HG03457 (cell line): ENCODE results near the gene AFAP1.

Source experiments
- ATAC-seq: cut with Tn5 transposase; IDR thresholded peaks from one replicate; pipeline ENCODE4 v1.9.1; 2021; ENCODE audit warnings: moderate number of reproducible peaks; ENCODE audit not compliant: unreplicated experiment

AFAP1 gene

GRCh38 chr4:7871356-7871755 lies 68.3 kb downstream of the AFAP1 start:
- ATAC-seq: no peak

GRCh38 chr4:7868892-7869471 lies 70.7 kb downstream of the AFAP1 start:
- ATAC-seq: no peak

GRCh38 chr4:7868436-7868775 lies 71.3 kb downstream of the AFAP1 start:
- no peak for ATAC-seq

- no peak for ATAC-seq
Measured at GRCh38 chr4:7867701-7868435, 71.8 kb downstream of the AFAP1 start.

- ATAC-seq: no peak
Measured at GRCh38 chr4:7867191-7867590, 72.5 kb downstream of the AFAP1 start.

GRCh38 chr4:7865533-7865932 lies 74.1 kb downstream of the AFAP1 start:
- ATAC-seq: no peak

GRCh38 chr4:7864685-7865084 lies 75.0 kb downstream of the AFAP1 start:
- ATAC-seq: no peak

GRCh38 chr4:7863911-7864681 lies 75.6 kb downstream of the AFAP1 start:
- no peak for ATAC-seq

- no peak for ATAC-seq
Measured at GRCh38 chr4:7862561-7863192, 77.0 kb downstream of the AFAP1 start.

GRCh38 chr4:7861440-7861881 lies 78.2 kb downstream of the AFAP1 start:
- no peak for ATAC-seq

- ATAC-seq: no peak
Measured at GRCh38 chr4:7860600-7861163, 79.0 kb downstream of the AFAP1 start.

GRCh38 chr4:7859326-7859725 lies 80.3 kb downstream of the AFAP1 start:
- no peak for ATAC-seq

GRCh38 chr4:7858498-7858897 lies 81.2 kb downstream of the AFAP1 start:
- ATAC-seq: no peak

- ATAC-seq: no peak
Measured at GRCh38 chr4:7857993-7858392, 81.7 kb downstream of the AFAP1 start.

- no peak for ATAC-seq
Measured at GRCh38 chr4:7857238-7857701, 82.4 kb downstream of the AFAP1 start.

GRCh38 chr4:7855731-7856130 lies 83.9 kb downstream of the AFAP1 start:
- ATAC-seq: no peak

- ATAC-seq: no peak
Measured at GRCh38 chr4:7854697-7855370, 84.8 kb downstream of the AFAP1 start.

- no peak for ATAC-seq
Measured at GRCh38 chr4:7854216-7854615, 85.4 kb downstream of the AFAP1 start.

GRCh38 chr4:7853271-7853670 lies 86.4 kb downstream of the AFAP1 start:
- no peak for ATAC-seq

GRCh38 chr4:7852568-7853185 lies 87.0 kb downstream of the AFAP1 start:
- ATAC-seq: no peak
